ENCODE data around the gene WASHC3.

WASHC3 gene

DNA sequence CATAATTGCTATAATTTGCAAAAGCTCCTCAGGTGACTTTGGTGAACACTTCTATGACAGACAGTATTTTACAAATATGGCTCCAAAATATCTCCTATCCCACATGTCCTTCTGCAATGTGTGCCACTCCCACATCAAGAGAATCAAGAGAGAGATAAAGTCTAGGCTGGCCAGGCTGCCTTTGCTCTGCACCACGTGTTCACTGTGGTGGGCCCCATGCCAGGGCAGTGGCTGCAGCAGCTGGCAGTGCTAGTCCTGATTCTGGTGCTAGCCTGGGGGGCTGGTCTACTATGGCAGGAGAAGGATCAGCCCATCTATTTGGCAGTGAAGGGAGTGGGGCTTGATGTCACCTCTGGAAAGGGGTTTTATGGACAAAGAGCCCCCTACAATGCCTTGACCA lies 98.1 kb downstream of the WASHC3 start:
- Histone ChIP-seq H3K4me3 (ENCODE audit: low read length) (no peak overlapping the region), H3K27ac (ENCODE audit: low read depth, low read length) (no peak overlapping the region)

More for the DNA sequence above, 98.1 kb downstream of the WASHC3 start:
- no peaks in the 10 kb centered on the region for H3K4me1 ChIP-seq (ENCODE audit: insufficient read depth, low read length)
- H3K36me3 ChIP-seq (ENCODE audit: insufficient read depth, low read length): no peaks in the 10 kb centered on the region
- no peaks in the 10 kb centered on the region for H3K27me3 ChIP-seq (ENCODE audit: insufficient read depth, low read length)
- no peak overlapping the region for H3K9ac ChIP-seq (ENCODE audit: low read depth, low read length)
- H3K9me3 ChIP-seq (ENCODE audit: insufficient read depth, low read depth, low read length): peaks cover 5% of the 10 kb centered on the region; the same call in 1 of the 2 replicates
- 77% methylated on average over 1 of the region's 1 CpG for WGBS
